HG03565 (cell line): ENCODE data around the gene CYB561.

Experiments
- ATAC-seq: cut with Tn5 transposase; IDR thresholded peaks from one replicate; pipeline ENCODE4 v1.9.1; 2021; ENCODE audit warnings: mild to moderate bottlenecking, moderate library complexity; ENCODE audit not compliant: unreplicated experiment

Gene CYB561

GRCh38 chr17:63418540-63418939, 27.6 kb downstream of the CYB561 start:
- ATAC-seq = no peak

GRCh38 chr17:63414222-63414621, 31.9 kb downstream of the CYB561 start:
- no peak for ATAC-seq

- ATAC-seq = no peak
Observed at GRCh38 chr17:63413128-63413527, 33.0 kb downstream of the CYB561 start.

GRCh38 chr17:63412234-63412633, 33.9 kb downstream of the CYB561 start:
- no peak for ATAC-seq

GRCh38 chr17:63407741-63408330, 38.3 kb downstream of the CYB561 start:
- ATAC-seq = no peak

- ATAC-seq = peak; percentile 79
Observed at GRCh38 chr17:63406689-63407330, 39.3 kb downstream of the CYB561 start.

DNA sequence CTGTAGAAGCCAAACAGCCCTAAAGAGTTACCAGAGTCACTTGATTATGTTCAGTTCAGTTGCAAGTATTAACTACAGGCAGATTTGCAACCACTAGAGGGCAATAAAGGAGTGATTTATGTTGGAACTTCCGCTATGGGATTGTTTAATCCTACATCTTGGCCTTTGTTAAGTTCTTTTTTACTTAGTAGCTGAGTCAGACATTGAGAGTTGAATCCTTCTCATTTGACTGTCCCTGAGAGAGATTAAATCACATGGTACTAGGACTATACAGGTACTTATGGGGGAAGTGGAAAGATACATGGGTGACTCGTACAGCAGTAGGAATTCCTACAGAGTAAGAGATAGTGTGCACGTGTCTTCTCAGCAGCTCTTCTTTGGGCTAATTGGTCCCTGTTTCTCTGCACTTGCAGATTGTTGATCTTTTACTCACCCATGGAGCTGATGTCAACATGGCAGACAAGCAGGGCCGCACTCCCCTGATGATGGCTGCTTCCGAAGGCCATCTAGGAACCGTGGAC, 40.3 kb downstream of the CYB561 start:
- ATAC-seq = no peak

DNA sequence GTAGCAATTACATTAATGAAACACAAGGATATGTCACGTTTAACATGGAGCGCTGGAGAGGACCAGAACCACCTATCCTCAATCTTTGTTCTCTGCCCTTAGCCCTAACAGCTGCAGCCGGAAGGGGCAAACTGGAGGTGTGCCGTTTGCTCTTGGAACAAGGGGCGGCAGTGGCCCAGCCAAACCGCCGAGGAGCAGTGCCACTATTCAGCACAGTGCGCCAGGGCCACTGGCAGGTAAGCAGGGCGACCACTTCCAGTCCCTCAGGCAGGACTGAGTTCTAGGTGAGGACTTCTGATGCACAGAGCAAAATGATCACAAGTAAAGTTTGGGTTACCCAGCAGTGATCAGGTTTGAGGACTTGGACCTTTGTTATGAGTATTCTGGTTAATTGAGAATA, 41.1 kb downstream of the CYB561 start:
- ATAC-seq = no peak

- no peak for ATAC-seq
Observed at GRCh38 chr17:63402431-63403212, 43.5 kb downstream of the CYB561 start.

GRCh38 chr17:63399856-63400255, 46.2 kb downstream of the CYB561 start:
- ATAC-seq = no peak

- no peak for ATAC-seq
Observed at GRCh38 chr17:63399316-63399715, 46.8 kb downstream of the CYB561 start.

- no peak for ATAC-seq
Observed at GRCh38 chr17:63398680-63399079, 47.4 kb downstream of the CYB561 start.

- ATAC-seq = no peak
Observed at GRCh38 chr17:63395075-63395805, 50.9 kb downstream of the CYB561 start.

DNA sequence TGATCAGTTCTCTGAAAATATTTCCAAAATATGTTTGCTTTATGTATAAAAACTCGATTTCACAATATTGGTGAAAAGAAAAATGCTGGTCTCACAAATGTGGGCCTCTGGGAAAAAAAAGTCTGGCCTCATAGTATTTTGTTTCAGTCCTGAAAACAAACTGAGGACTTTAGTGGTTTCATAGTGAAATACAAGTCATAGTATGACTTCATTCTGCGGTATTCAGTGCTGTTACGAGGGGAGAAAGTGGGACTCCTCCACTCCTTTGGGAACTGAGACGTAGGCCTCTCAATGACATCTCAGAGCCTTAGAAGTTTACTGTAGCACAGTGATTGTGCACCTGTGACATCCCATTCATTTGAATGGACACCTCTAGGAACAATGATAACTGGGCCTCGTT, 56.0 kb downstream of the CYB561 start:
- no peak for ATAC-seq

DNA sequence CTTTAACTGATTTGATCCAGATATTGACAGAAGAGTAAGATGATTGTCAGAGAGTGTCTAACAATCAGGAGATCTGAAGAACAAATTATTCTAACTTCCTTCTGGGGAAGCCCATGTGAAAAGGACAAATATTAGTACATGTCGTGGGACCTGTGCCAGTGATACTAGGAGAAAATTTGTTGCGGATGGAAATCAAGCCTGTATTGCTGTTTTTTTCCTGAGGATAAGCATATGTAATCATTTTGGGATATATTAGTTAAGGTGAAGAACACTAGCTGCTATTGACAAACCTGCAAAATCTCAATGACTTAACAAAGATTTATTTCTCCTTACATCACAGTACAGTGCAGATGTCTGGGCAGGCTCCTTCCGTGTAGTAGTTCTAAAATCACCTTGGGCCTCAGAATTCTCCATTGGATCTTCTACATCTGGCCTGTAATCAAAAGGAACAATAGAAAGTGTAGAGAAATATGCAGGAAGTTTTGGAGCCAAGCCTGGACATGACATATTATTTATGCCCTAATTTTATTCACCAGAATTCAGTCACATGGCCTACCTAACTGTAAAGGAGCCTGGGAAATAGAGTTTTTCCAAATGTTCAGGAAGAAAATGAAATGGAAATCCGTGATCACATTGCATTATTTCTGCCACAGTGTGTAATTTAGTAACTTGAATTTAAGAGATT, 58.3 kb downstream of the CYB561 start:
- no peak for ATAC-seq

GRCh38 chr17:63382826-63383225, 63.3 kb downstream of the CYB561 start:
- no peak for ATAC-seq
